Naive thymus-derived CD8-positive, alpha-beta T cell (primary cell): ENCODE data around the gene GABPB1. TPM values are rescaled to one million over a fixed set of nuclear protein-coding genes. Genes with fewer than 3 reads are reported as not detected.
A peak's percentile ranks its signal among the peaks of the same experiment; 100 is the strongest.

ENCODE experiments used
- ATAC-seq, 2 donors: fragments of 150-1000 bp; cut with Tn5 transposase in 1 of 2; sonication (Bioruptor Pico), chemical (Tn5 transposase) in 1 of 2; 1 replicate in 1 of 2; 2 replicates in 1 of 2; pipeline ENCODE4 v1.10.0; 2021; ENCODE audit warnings: mild to moderate bottlenecking in 2 of 2, moderate library complexity in 2 of 2
- POLR2A ChIA-PET: fragments of 350-600 bp; sonication (Branson Sonifier 250); formaldehyde crosslinking; loops from one replicate; lab custom pipeline; 2021; ENCODE audit warnings: antibody characterized with exemption; lab: Charles Lee
- DNase-seq, 10 donors: peaks; one replicate each; pipeline versions ENCODE4 v3.0.0 to v3.0.0-alpha.2; 2020 to 2022
- H3K27ac Mint-ChIP-seq, 10 donors: one replicate each; pipeline ENCODE4 v1.8.0; 2020 to 2022; ENCODE audit warnings: mild to moderate bottlenecking in 10 of 10, mixed read lengths in 10 of 10, moderate library complexity in 4 of 10, inconsistent platforms in 1 of 10
- H3K27me3 Mint-ChIP-seq, 5 donors: one replicate each; pipeline ENCODE4 v1.8.0; 2021 to 2022; ENCODE audit warnings: mixed read lengths in 5 of 5
- H3K36me3 Mint-ChIP-seq, 3 donors: one replicate each; pipeline ENCODE4 v1.8.0; 2020 to 2022; ENCODE audit warnings: mixed read lengths in 3 of 3, mild to moderate bottlenecking in 2 of 3, inconsistent platforms in 1 of 3
- H3K4me1 Mint-ChIP-seq, 4 donors: one replicate each; pipeline ENCODE4 v1.8.0; 2021 to 2022; ENCODE audit warnings: mixed read lengths in 4 of 4
- H3K4me3 Mint-ChIP-seq, 10 donors: one replicate each; pipeline ENCODE4 v1.8.0; 2020 to 2022; ENCODE audit warnings: mild to moderate bottlenecking in 10 of 10, mixed read lengths in 10 of 10, moderate library complexity in 6 of 10, inconsistent platforms in 1 of 10
- H3K9me3 Mint-ChIP-seq, 9 donors: one replicate each; pipeline ENCODE4 v1.8.0; 2020 to 2022; ENCODE audit warnings: mixed read lengths in 9 of 9, mild to moderate bottlenecking in 3 of 9, inconsistent platforms in 1 of 9, moderate library complexity in 1 of 9
- polyA plus RNA-seq, 3 donors: library from polyadenylated mRNA; unstranded; fragments of 300-500 nt; fragmentation: Illumina TruSeq; gene quantifications; one replicate each; pipeline ENCODE4 v1.2.3, GENCODE V29; 2021
- total RNA-seq, 8 experiments: library from RNA in 2 of 8; stranded (reverse) in 2 of 8; gene quantifications; one replicate each; pipeline ENCODE4 v1.2.3 and lab custom pipeline; 2021 to 2026

The GABPB1 gene
- total and polyA plus RNA-seq, 5 experiments from 2014 or later, result 20.6 to 29.9 (median 25.1) TPM

DNA sequence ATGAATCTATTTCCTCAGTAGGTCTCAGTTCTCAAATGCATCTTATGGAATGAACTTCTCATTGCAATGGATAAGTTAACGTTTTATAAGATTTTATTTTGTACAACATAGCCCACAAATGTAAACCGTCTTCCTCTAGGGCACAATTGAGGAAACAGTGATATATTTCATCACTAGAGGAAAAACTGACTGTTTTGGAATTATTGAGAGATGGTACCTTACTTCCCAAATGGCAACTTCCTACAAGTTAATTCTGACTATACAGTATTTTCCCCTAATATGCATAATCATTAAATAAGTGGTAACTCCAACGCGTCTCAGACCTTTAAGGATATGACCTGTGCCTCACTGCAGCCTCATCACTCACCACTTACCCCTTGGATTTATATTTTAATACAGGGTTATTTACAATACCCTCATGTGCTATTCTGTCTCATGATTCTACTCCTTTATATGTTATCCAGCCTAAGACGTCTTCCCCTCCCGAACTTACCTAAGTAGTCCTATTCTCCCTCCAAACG lies 13.3 kb downstream of the GABPB1 start:
- DNase-seq (no peak), ATAC-seq (no peak)
- POLR2A ChIA-PET, result no interaction called here
- no peaks in the 10 kb centered on the region for H3K9me3 Mint-ChIP-seq
- peaks cover 20 to 46% (median 36%) of the 10 kb centered on the region in 4 donors for H3K4me1 Mint-ChIP-seq
- H3K27ac Mint-ChIP-seq, result no peak overlapping the region
- H3K27me3 Mint-ChIP-seq, result no peaks in the 10 kb centered on the region
- no peak overlapping the region for H3K4me3 Mint-ChIP-seq
- peaks cover 0 to 16% (median 7%) of the 10 kb centered on the region in 3 donors for H3K36me3 Mint-ChIP-seq

- Mint-ChIP-seq H3K4me1 (peaks cover 18 to 36% (median 27%) of the 10 kb centered on the region in 4 donors), H3K27ac (peak overlapping the region in 3 of 10 donors; percentile 2 to 14 (median 3)), H3K4me3 (no peak overlapping the region), H3K9me3 (no peaks in the 10 kb centered on the region), H3K27me3 (no peaks in the 10 kb centered on the region), H3K36me3 (peaks cover 0 to 13% (median 7%) of the 10 kb centered on the region in 3 donors)
- POLR2A ChIA-PET, result interaction anchor here (1.3 kb wide), 1 partner anchor 11 kb away, joined by 5 read pairs; no protein-coding TSS in a partner anchor
- ATAC-seq (no peak), DNase-seq (no peak)
Observed at GRCh38 chr15:50340416-50340815, 14.6 kb downstream of the GABPB1 start.

DNA sequence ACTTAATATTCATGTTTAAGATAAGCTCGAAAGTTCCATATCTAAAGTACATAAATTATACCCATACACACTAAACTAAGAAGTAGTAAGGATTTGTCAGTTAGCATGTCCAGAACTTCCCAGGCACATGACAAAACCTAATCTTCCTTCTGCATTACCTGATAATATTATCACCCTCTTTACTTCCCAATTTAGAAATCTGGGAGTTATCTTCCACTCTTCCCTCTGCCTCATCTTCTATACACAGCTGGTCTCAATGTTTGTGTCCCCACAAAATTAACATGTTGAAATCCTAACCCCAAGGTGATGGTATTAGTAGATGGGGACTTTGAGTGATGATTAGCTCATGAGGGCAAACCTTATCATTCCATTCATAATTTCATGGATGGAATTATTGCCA lies 15.3 kb downstream of the GABPB1 start:
- no peak overlapping the region for H3K4me3 Mint-ChIP-seq
- peaks cover 0 to 13% (median 11%) of the 10 kb centered on the region in 3 donors for H3K36me3 Mint-ChIP-seq
- ATAC-seq, result no peak
- peak overlapping the region in 3 of 10 donors; percentile 3 to 28 (median 11) for H3K27ac Mint-ChIP-seq
- H3K9me3 Mint-ChIP-seq, result no peaks in the 10 kb centered on the region
- POLR2A ChIA-PET, result interaction anchor here (1.0 to 1.3 kb wide), 2 partner anchors 12 to 15 kb away, joined by 4 to 5 read pairs; partner anchors contain the start of gene GABPB1
- no peak for DNase-seq
- no peaks in the 10 kb centered on the region for H3K27me3 Mint-ChIP-seq
- H3K4me1 Mint-ChIP-seq, result peaks cover 19 to 36% (median 27%) of the 10 kb centered on the region in 4 donors

GRCh38 chr15:50335251-50335650 lies 19.7 kb downstream of the GABPB1 start:
- ATAC-seq (no peak), DNase-seq (no peak)
- Mint-ChIP-seq H3K4me1 (peaks cover 20 to 35% (median 23%) of the 10 kb centered on the region in 4 donors), H3K4me3 (no peak overlapping the region), H3K27ac (peak overlapping the region in 1 of 10 donors; percentile 51), H3K9me3 (peaks cover 0 to 2% (median 0%) of the 10 kb centered on the region in 9 donors), H3K27me3 (no peaks in the 10 kb centered on the region), H3K36me3 (peaks cover 0 to 17% (median 16%) of the 10 kb centered on the region in 3 donors)
- POLR2A ChIA-PET, result no interaction called here

- Mint-ChIP-seq H3K4me3 (no peak overlapping the region), H3K27ac (no peak overlapping the region), H3K27me3 (no peaks in the 10 kb centered on the region), H3K36me3 (peaks cover 0 to 14% (median 12%) of the 10 kb centered on the region in 3 donors), H3K4me1 (peaks cover 14 to 25% (median 20%) of the 10 kb centered on the region in 4 donors), H3K9me3 (peaks cover 0 to 2% (median 0%) of the 10 kb centered on the region in 9 donors)
- DNase-seq (no peak), ATAC-seq (no peak)
- POLR2A ChIA-PET, result no interaction called here
Observed at GRCh38 chr15:50333229-50333628, 21.8 kb downstream of the GABPB1 start.

- Mint-ChIP-seq H3K4me1 (peaks cover 14 to 25% (median 18%) of the 10 kb centered on the region in 4 donors), H3K9me3 (peaks cover 0 to 2% (median 0%) of the 10 kb centered on the region in 9 donors), H3K27me3 (no peaks in the 10 kb centered on the region), H3K4me3 (no peak overlapping the region), H3K36me3 (peaks cover 0 to 11% (median 9%) of the 10 kb centered on the region in 3 donors), H3K27ac (peak overlapping the region in 2 of 10 donors; percentile 15 to 68)
- DNase-seq (no peak), ATAC-seq (no peak)
- POLR2A ChIA-PET, result interaction anchor here (0.6 kb wide), 1 partner anchor 32 kb away, joined by 3 read pairs; no protein-coding TSS in a partner anchor
Observed at GRCh38 chr15:50330921-50331320, 24.1 kb downstream of the GABPB1 start.

GRCh38 chr15:50328116-50328515 lies 26.9 kb downstream of the GABPB1 start:
- Mint-ChIP-seq H3K27ac (no peak overlapping the region), H3K27me3 (no peaks in the 10 kb centered on the region), H3K9me3 (peaks cover 0 to 2% (median 0%) of the 10 kb centered on the region in 9 donors), H3K4me1 (peaks cover 5 to 11% (median 9%) of the 10 kb centered on the region in 4 donors), H3K36me3 (peaks cover 0 to 5% (median 4%) of the 10 kb centered on the region in 3 donors), H3K4me3 (no peak overlapping the region)
- POLR2A ChIA-PET, result interaction anchor here (0.9 kb wide), 1 partner anchor 27 kb away, joined by 3 read pairs; the partner anchor contains the start of gene GABPB1
- no peak for ATAC-seq
- DNase-seq, result no peak

- Mint-ChIP-seq H3K27me3 (no peaks in the 10 kb centered on the region), H3K27ac (peak overlapping the region in 1 of 10 donors; percentile 31), H3K4me3 (no peak overlapping the region), H3K9me3 (no peaks in the 10 kb centered on the region), H3K36me3 (no peaks in the 10 kb centered on the region), H3K4me1 (peaks cover 7 to 13% (median 11%) of the 10 kb centered on the region in 4 donors)
- POLR2A ChIA-PET, result no interaction called here
- ATAC-seq (no peak), DNase-seq (no peak)
Observed at GRCh38 chr15:50321680-50322210, 33.3 kb downstream of the GABPB1 start.

- H3K27me3 Mint-ChIP-seq, result no peaks in the 10 kb centered on the region
- POLR2A ChIA-PET, result no interaction called here
- DNase-seq, result no peak
- no peaks in the 10 kb centered on the region for H3K9me3 Mint-ChIP-seq
- peak overlapping the region in 7 of 10 donors; percentile 1 to 83 (median 58) for H3K27ac Mint-ChIP-seq
- no peak for ATAC-seq
- H3K36me3 Mint-ChIP-seq, result no peaks in the 10 kb centered on the region
- no peak overlapping the region for H3K4me3 Mint-ChIP-seq
- peaks cover 7 to 13% (median 11%) of the 10 kb centered on the region in 4 donors for H3K4me1 Mint-ChIP-seq
Observed at GRCh38 chr15:50320504-50320903, 34.5 kb downstream of the GABPB1 start.

GRCh38 chr15:50318697-50319096 lies 36.3 kb downstream of the GABPB1 start:
- H3K36me3 Mint-ChIP-seq, result no peaks in the 10 kb centered on the region
- no peak for DNase-seq
- no peaks in the 10 kb centered on the region for H3K9me3 Mint-ChIP-seq
- no peaks in the 10 kb centered on the region for H3K27me3 Mint-ChIP-seq
- peak overlapping the region in 8 of 10 donors; percentile 2 to 48 (median 38) for H3K4me3 Mint-ChIP-seq
- H3K27ac Mint-ChIP-seq, result peak overlapping the region in 9 of 10 donors; percentile 5 to 71 (median 59)
- POLR2A ChIA-PET, result interaction anchor here (0.7 to 1.5 kb wide), 2 partner anchors 10 to 37 kb away, joined by 3 to 5 read pairs; partner anchors contain the start of gene GABPB1
- peaks cover 7 to 13% (median 11%) of the 10 kb centered on the region in 4 donors for H3K4me1 Mint-ChIP-seq
- ATAC-seq, result no peak

- POLR2A ChIA-PET, result interaction anchor here (0.6 to 1.6 kb wide), 2 partner anchors 39 to 1855 kb away, joined by 4 to 8 read pairs; partner anchors contain the start of gene GABPB1
- ATAC-seq (peak in 1 of 2 donors; percentile 52), DNase-seq (peak in 3 of 10 donors; percentile 39 to 42 (median 41))
- no peak overlapping the region for H3K27ac Mint-ChIP-seq
- H3K9me3 Mint-ChIP-seq, result no peaks in the 10 kb centered on the region
- H3K4me3 Mint-ChIP-seq, result no peak overlapping the region
- H3K4me1 Mint-ChIP-seq, result peaks cover 7 to 21% (median 15%) of the 10 kb centered on the region in 4 donors
- no peaks in the 10 kb centered on the region for H3K27me3 Mint-ChIP-seq
- H3K36me3 Mint-ChIP-seq, result no peaks in the 10 kb centered on the region
Observed at GRCh38 chr15:50315814-50316630, 39.0 kb downstream of the GABPB1 start.

- no peaks in the 10 kb centered on the region for H3K27me3 Mint-ChIP-seq
- POLR2A ChIA-PET, result no interaction called here
- H3K9me3 Mint-ChIP-seq, result peaks cover 0 to 16% (median 8%) of the 10 kb centered on the region in 9 donors
- no peak for ATAC-seq
- H3K4me1 Mint-ChIP-seq, result peaks cover 0 to 8% (median 4%) of the 10 kb centered on the region in 4 donors
- H3K27ac Mint-ChIP-seq, result no peak overlapping the region
- H3K36me3 Mint-ChIP-seq, result peaks cover 13 to 20% (median 14%) of the 10 kb centered on the region in 3 donors
- H3K4me3 Mint-ChIP-seq, result no peak overlapping the region
- DNase-seq, result no peak
Observed at GRCh38 chr15:50312636-50313035, 42.4 kb downstream of the GABPB1 start.
